RWPE2 (cell line): Measurements from ENCODE around the gene CASK.

Experiments used
- ATAC-seq: fragments of 200-7000 bp; cut with Tn5 transposase; 3 replicates; pipeline ENCODE4 v1.9.1; 2021; ENCODE audit warnings: low read depth
- DNase-seq: peaks from one replicate; pipeline ENCODE4 v3.0.0-alpha.2; 2020; ENCODE audit warnings: low spot score
- H3K27ac ChIP-seq: fragments of 450-650 bp; 2 replicates; pipeline ENCODE4 v1.5.1; 2017; ENCODE audit warnings: mild to moderate bottlenecking; ENCODE audit not compliant: poor library complexity, severe bottlenecking
- H3K27me3 ChIP-seq: fragments of 250-450 bp; sonication (Bioruptor Pico); 2 replicates; pipeline ENCODE4 v1.5.1; 2021; ENCODE audit warnings: mild to moderate bottlenecking, moderate library complexity; ENCODE audit not compliant: insufficient read depth, poor library complexity, severe bottlenecking
- H3K36me3 ChIP-seq: fragments of 250-450 bp; sonication (Bioruptor Pico); 2 replicates; pipeline ENCODE4 v1.5.1; 2020; ENCODE audit warnings: low read depth, mild to moderate bottlenecking, moderate library complexity
- H3K4me1 ChIP-seq: fragments of 250-450 bp; sonication (Bioruptor Pico); 2 replicates; pipeline ENCODE4 v1.5.1; 2021; ENCODE audit warnings: mild to moderate bottlenecking, moderate library complexity; ENCODE audit not compliant: insufficient read depth, poor library complexity, severe bottlenecking
- H3K4me3 ChIP-seq: fragments of 250-450 bp; sonication (Bioruptor Pico); 2 replicates; pipeline ENCODE4 v1.5.1; 2021; ENCODE audit warnings: mild to moderate bottlenecking, moderate library complexity; ENCODE audit not compliant: severe bottlenecking
- H3K9me3 ChIP-seq: fragments of 250-450 bp; sonication (Bioruptor Pico); 2 replicates; pipeline ENCODE4 v1.5.1; 2021; ENCODE audit warnings: mild to moderate bottlenecking, moderate library complexity; ENCODE audit not compliant: severe bottlenecking
- TF ChIP-seq, protein P1 (sequence below): fragments of 450-650 bp; IDR thresholded peaks from one replicate; pipeline ENCODE4 v1.5.1; 2017; ENCODE audit warnings: mild to moderate bottlenecking, moderate library complexity; ENCODE audit not compliant: poor library complexity, severe bottlenecking

The CASK gene, protein sequence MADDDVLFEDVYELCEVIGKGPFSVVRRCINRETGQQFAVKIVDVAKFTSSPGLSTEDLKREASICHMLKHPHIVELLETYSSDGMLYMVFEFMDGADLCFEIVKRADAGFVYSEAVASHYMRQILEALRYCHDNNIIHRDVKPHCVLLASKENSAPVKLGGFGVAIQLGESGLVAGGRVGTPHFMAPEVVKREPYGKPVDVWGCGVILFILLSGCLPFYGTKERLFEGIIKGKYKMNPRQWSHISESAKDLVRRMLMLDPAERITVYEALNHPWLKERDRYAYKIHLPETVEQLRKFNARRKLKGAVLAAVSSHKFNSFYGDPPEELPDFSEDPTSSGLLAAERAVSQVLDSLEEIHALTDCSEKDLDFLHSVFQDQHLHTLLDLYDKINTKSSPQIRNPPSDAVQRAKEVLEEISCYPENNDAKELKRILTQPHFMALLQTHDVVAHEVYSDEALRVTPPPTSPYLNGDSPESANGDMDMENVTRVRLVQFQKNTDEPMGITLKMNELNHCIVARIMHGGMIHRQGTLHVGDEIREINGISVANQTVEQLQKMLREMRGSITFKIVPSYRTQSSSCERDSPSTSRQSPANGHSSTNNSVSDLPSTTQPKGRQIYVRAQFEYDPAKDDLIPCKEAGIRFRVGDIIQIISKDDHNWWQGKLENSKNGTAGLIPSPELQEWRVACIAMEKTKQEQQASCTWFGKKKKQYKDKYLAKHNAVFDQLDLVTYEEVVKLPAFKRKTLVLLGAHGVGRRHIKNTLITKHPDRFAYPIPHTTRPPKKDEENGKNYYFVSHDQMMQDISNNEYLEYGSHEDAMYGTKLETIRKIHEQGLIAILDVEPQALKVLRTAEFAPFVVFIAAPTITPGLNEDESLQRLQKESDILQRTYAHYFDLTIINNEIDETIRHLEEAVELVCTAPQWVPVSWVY

DNA sequence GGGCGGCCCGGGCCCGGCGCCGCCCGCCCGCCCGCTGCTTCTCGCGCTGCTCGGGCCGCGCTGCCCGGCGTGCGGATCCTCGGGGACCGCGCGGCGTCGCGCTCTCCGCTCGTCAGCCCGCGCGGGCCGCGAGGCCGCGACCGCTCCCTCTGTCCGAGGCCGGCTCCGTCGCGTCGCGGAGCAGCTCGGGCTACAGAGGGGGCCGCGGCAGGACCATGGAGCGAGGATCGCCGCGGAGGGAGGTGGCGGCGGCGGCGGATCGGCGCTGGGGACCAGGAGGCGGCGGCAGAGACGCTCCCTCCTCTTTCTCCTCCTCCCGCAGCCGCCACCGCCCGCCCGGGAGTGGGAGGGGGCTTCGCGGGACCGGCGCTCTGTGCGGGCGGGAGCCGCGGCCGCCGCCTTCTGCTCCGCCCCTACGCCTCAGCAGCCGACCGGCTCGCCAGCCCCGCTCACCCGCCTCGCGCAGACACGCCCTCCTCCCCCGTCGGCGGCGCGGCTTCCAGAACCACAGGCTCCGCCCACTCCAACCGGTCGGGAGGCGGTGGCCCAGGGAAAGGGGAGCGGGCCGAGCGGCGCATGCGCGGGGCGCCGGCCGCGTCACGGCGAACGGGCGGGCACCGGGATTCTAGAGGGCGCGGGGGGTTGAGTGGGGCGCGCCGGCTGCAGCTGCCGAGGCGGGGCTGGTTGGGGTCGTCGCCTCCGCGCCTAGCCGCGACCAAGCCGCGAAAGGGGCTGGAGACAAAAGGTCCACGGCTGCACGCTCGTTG, at the start of gene CASK:
Gene CASK, minus strand, starts transcription at position 344 of the 767 bp plus-strand sequence. CDS start 566 bp downstream, outside the sequence.
- Histone ChIP-seq H3K36me3 (no peaks in the 10 kb centered on the region), H3K27me3 (no peaks in the 10 kb centered on the region), H3K4me1 (peaks cover 6% of the 10 kb centered on the region), H3K9me3 (no peaks in the 10 kb centered on the region), H3K27ac (peak within 1 kb of the TSS; percentile 60), H3K4me3 (peak within 1 kb of the TSS; percentile 66)
- peak; percentile 87 for DNase-seq
- TF ChIP-seq, protein P1, sequence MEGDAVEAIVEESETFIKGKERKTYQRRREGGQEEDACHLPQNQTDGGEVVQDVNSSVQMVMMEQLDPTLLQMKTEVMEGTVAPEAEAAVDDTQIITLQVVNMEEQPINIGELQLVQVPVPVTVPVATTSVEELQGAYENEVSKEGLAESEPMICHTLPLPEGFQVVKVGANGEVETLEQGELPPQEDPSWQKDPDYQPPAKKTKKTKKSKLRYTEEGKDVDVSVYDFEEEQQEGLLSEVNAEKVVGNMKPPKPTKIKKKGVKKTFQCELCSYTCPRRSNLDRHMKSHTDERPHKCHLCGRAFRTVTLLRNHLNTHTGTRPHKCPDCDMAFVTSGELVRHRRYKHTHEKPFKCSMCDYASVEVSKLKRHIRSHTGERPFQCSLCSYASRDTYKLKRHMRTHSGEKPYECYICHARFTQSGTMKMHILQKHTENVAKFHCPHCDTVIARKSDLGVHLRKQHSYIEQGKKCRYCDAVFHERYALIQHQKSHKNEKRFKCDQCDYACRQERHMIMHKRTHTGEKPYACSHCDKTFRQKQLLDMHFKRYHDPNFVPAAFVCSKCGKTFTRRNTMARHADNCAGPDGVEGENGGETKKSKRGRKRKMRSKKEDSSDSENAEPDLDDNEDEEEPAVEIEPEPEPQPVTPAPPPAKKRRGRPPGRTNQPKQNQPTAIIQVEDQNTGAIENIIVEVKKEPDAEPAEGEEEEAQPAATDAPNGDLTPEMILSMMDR = peak; percentile 13
- peak; percentile 83 for ATAC-seq

DNA sequence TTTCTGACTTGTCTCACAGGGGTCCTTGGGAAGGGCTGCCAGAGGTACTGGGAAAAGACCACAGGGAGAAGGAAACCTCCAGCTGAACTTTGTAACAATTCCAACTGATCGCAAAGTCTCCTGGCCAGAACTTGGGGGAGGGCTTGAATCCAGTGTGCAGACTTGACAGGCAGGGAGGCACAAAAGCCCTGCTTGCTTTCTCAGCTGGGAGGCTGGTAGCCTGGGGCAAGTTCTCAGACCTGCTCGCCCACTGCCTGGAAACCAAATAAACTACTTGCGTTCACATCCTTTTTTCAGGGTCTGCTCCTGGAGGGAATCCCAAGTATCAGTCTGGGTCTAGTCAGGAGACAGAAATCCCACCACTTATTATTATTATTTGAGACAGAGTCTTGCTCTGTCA, 48.0 kb upstream of the CASK start:
- ATAC-seq = no peak
- TF ChIP-seq, protein P1 = no peak
- Histone ChIP-seq H3K36me3 (no peaks in the 10 kb centered on the region), H3K27ac (no peak overlapping the region), H3K4me1 (no peaks in the 10 kb centered on the region), H3K9me3 (no peaks in the 10 kb centered on the region), H3K4me3 (no peak overlapping the region), H3K27me3 (no peaks in the 10 kb centered on the region)
- DNase-seq = no peak

DNA sequence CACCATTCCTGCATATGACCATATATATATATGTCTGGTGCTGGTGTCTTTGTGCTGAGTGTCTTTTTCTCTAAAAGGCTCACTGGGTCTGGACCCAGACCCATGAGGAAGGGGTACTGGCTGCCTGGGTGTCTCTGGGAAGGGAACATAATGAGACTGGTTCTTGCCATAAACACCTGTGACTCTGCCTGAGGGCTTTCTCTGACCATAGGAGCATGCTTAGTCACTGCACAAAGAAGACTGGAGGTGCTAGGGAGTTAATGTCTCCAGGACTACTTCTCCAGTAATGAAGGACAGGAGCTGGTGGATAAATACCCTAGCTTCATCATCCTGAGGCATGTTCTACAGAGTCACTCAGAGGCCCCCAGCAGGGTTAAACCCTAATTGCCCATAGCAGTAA, 47.1 kb upstream of the CASK start:
- Histone ChIP-seq H3K9me3 (no peaks in the 10 kb centered on the region), H3K4me3 (no peak overlapping the region), H3K4me1 (no peaks in the 10 kb centered on the region), H3K36me3 (no peaks in the 10 kb centered on the region), H3K27ac (no peak overlapping the region), H3K27me3 (no peaks in the 10 kb centered on the region)
- TF ChIP-seq, protein P1 = no peak
- no peak for DNase-seq
- no peak for ATAC-seq

DNA sequence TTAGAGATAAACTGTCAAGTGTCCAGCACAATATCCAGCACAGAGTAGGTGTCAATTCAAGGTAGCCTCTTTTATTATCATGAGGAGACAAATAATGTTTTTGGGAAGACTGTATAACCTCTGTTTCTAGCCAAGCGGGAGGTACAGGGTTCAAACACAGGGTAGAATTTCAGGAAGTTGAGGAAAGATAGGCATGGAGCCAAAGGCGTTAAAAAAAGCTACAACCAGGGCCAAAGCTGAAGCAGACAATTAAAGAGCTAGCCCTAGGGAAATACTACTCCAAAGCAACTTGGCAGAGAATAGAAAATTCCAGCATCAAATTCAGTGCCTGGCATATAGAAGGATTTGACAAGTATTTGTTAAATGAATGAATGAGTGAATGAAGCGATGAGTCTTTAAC, 40.0 kb upstream of the CASK start:
- DNase-seq (no peak), ATAC-seq (no peak)
- Histone ChIP-seq H3K36me3 (no peaks in the 10 kb centered on the region), H3K4me1 (no peaks in the 10 kb centered on the region), H3K27ac (no peak overlapping the region), H3K9me3 (no peaks in the 10 kb centered on the region), H3K4me3 (no peak overlapping the region), H3K27me3 (no peaks in the 10 kb centered on the region)
- TF ChIP-seq, protein P1 = no peak
